Heart left ventricle (tissue), 13 donors: ENCODE results near the gene DTX3.

Experiments used
- POLR2A ChIP-seq, 2 donors: fragments of 450-650 bp; IDR thresholded peaks; one replicate each; pipeline ENCODE4 v1.6.1; 2017; ENCODE audit warnings: antibody characterized with exemption in 2 of 2, mild to moderate bottlenecking in 2 of 2, moderate library complexity in 2 of 2
- TF ChIP-seq, protein P1 (sequence below), 12 donors: fragments of 200-600 bp; sonication (generic) in 4 of 12; IDR thresholded peaks; one replicate each; pipeline versions ENCODE4 v1.5.0 to v1.8.0; 2018 to 2022; ENCODE audit warnings: antibody characterized with exemption in 12 of 12, mild to moderate bottlenecking in 5 of 12
- donor health status: ischemic (EF 13 %, LVEDD 7.1; RV severe dilation, severe dysfunction).
- donor health status: DM: no; HTN: yes; CAD: no.
- donor health status: DM: no; HTN: no; CAD: no.
- donor health status: ischemic (EF 25% LVEDD 6.9; RV normal size, moderate dysfunction).
- donor health status: ischemic (EF 25% LVEDD 5.7; RV mildly dilated, moderate dysfunction).
- donor health status: ischemic (EF 35%, LVEDD 5.7; RV mildly dilated, moderate dysfunction).
- donor health status: nonischemic (EF 11% LVEDD 7.7; RV severe dilation, severe dysfunction).
- donor health status: DM: yes; HTN: yes; CAD: no.
- donor health status: PGD.
- donor health status: ischemic (EF 29% LVEDD 5.4; RV normal size, mild dysfunction).
- donor health status: nonischemic (EF 23%, LVEDD 6.1; RV moderate dilation, normal function).

DNA sequence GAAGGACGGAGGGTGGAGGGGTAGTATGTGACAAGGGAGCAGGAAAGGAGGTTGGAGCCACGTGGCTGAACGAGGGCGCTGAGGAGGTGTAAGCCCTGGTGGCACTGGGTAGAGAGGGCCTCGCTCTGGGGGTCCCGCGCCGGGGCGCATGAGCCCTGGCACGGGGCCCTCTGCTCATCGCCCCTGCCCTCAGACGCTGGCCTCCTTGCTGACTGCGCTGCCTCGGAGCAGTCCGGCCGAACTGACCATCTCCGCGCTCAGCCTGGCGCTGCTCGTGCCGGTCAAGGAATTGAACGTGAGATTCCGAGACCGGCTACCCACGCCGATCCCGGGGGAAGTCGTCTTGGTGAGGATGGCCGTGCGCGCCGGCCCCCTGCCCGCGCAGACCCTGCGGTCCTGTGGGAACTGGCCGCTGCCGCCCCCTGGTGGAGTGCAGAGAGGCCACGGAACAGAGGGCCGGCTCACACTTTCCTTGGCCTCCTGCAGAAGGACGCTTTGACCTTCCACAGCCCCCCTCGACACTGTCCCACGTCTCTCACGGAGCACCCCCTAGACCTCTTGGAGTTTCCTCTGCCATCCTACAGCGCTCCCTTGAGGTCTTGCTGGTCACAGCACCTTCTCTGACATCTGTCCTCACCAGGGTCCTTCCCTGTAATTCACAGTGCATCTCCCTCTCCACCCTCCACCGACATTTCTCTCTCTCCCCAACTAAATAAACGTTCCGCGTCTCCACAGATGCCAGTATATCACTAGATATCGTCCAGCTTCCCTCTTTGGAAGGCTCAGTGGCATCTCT is 17.1 kb downstream of the DTX3 start:
- TF ChIP-seq, protein P1, sequence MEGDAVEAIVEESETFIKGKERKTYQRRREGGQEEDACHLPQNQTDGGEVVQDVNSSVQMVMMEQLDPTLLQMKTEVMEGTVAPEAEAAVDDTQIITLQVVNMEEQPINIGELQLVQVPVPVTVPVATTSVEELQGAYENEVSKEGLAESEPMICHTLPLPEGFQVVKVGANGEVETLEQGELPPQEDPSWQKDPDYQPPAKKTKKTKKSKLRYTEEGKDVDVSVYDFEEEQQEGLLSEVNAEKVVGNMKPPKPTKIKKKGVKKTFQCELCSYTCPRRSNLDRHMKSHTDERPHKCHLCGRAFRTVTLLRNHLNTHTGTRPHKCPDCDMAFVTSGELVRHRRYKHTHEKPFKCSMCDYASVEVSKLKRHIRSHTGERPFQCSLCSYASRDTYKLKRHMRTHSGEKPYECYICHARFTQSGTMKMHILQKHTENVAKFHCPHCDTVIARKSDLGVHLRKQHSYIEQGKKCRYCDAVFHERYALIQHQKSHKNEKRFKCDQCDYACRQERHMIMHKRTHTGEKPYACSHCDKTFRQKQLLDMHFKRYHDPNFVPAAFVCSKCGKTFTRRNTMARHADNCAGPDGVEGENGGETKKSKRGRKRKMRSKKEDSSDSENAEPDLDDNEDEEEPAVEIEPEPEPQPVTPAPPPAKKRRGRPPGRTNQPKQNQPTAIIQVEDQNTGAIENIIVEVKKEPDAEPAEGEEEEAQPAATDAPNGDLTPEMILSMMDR (IDR thresholded peaks at IDR 0.05), result peak; percentile 87 to 98 (median 94)
- no peak for TF ChIP-seq POLR2A (IDR thresholded peaks at IDR 0.05)
